Measurements from ENCODE around the gene MAP3K6.

GRCh38 chr1:27331922-27332321 is 34.8 kb downstream of the MAP3K6 start:
- TF ChIP-seq CTCF (IDR thresholded peaks at IDR 0.05) (no peak), POLR2A (IDR thresholded peaks at IDR 0.05) (no peak)
